OCI-LY7 (cell line): ENCODE results near the gene KCMF1. TPM values are rescaled to one million over a fixed set of nuclear protein-coding genes. Genes with fewer than 3 reads are reported as not detected.

Source experiments
- BruUV-seq: library from RNA; stranded (reverse); fragments of 400-500 nt; replicated peaks from 2 replicates; lab custom pipeline; 2021; lab: Mats Ljungman, UMichigan
- CTCF ChIA-PET: fragments of 300-600 bp; sonication (Branson Sonifier 250); formaldehyde crosslinking; loops from one replicate; lab custom pipeline; 2022; ENCODE audit warnings: antibody characterized with exemption; ENCODE audit not compliant: unreplicated experiment; lab: Charles Lee
- POLR2A ChIA-PET: fragments of 300-600 bp; sonication (Branson Sonifier 250); formaldehyde crosslinking; loops from one replicate; lab custom pipeline; 2022; ENCODE audit warnings: antibody characterized with exemption; lab: Charles Lee
- DNase-seq: peaks from one replicate; pipeline ENCODE4 v3.0.0-alpha.2; 2015; ENCODE audit warnings: low spot score
- H2AFZ ChIP-seq: fragments of 200-600 bp; sonication (generic), shearing (Covaris generic); 2 replicates; pipeline ENCODE4 v1.6.1; 2014; ENCODE audit warnings: mild to moderate bottlenecking, antibody characterized with exemption, low read length, moderate library complexity
- H3K27ac ChIP-seq: fragments of 200-600 bp; sonication (generic); 2 replicates; pipeline ENCODE4 v1.5.1; 2014; ENCODE audit warnings: mixed run types, low read depth, mild to moderate bottlenecking, moderate library complexity, low read length, inconsistent platforms; ENCODE audit not compliant: poor library complexity, severe bottlenecking
- H3K36me3 ChIP-seq: fragments of 200-600 bp; sonication (generic); 2 replicates; pipeline ENCODE4 v1.6.1; 2014; ENCODE audit warnings: mild to moderate bottlenecking, antibody characterized with exemption, low read length, moderate library complexity, mixed read lengths; ENCODE audit not compliant: insufficient read depth
- H3K4me1 ChIP-seq: fragments of 200-600 bp; sonication (generic); 2 replicates; pipeline ENCODE4 v1.5.1; 2014; ENCODE audit warnings: mild to moderate bottlenecking, low read length; ENCODE audit not compliant: insufficient read depth, poor library complexity, severe bottlenecking
- H3K4me2 ChIP-seq: fragments of 200-600 bp; sonication (generic); 2 replicates; pipeline ENCODE4 v1.6.1; 2014; ENCODE audit warnings: mild to moderate bottlenecking, low read length
- H3K4me3 ChIP-seq: fragments of 200-600 bp; sonication (generic); 2 replicates; pipeline ENCODE4 v1.5.1; 2014; ENCODE audit warnings: mild to moderate bottlenecking, low read depth, low read length; ENCODE audit not compliant: poor library complexity, severe bottlenecking
- H3K79me2 ChIP-seq: fragments of 200-600 bp; sonication (generic); 2 replicates; pipeline ENCODE4 v1.6.1; 2016; ENCODE audit warnings: low read depth, mild to moderate bottlenecking, low read length, moderate library complexity, mixed read lengths; ENCODE audit not compliant: insufficient read depth
- H3K9me2 ChIP-seq: fragments of 200-600 bp; sonication (generic); 2 replicates; pipeline ENCODE4 v1.6.1; 2016; ENCODE audit warnings: mild to moderate bottlenecking, low read length, mixed read lengths; ENCODE audit not compliant: insufficient read depth
- H3K9me3 ChIP-seq: fragments of 200-600 bp; sonication (generic); 2 replicates; pipeline ENCODE4 v1.6.1; 2014; ENCODE audit warnings: mild to moderate bottlenecking, mixed run types, low read length, mixed read lengths
- H4K20me1 ChIP-seq: fragments of 200-600 bp; sonication (generic); 2 replicates; pipeline ENCODE4 v1.6.1; 2014; ENCODE audit warnings: mild to moderate bottlenecking, antibody characterized with exemption, low read length, moderate library complexity, mixed read lengths; ENCODE audit not compliant: insufficient read depth
- CTCF ChIP-seq: fragments of 200-600 bp; sonication (generic); conservative IDR thresholded peaks from 2 replicates; pipeline ENCODE4 v1.5.1; 2014; ENCODE audit warnings: mild to moderate bottlenecking, antibody characterized with exemption, low read length, moderate library complexity, mixed read lengths
- EZH2phosphoT487 ChIP-seq: fragments of 200-600 bp; sonication (generic); IDR thresholded peaks from 2 replicates; pipeline ENCODE4 v1.6.1; 2018; ENCODE audit warnings: low read depth, borderline replicate concordance, mild to moderate bottlenecking, mixed run types, antibody characterized with exemption, low read length, moderate library complexity, mixed read lengths
- intact Hi-C: fragments of 100-400 bp; cut with micrococcal nuclease; formaldehyde crosslinking; loops from one replicate; pipeline ENCODE4 v1.10.0; 2022; ENCODE audit not compliant: unreplicated experiment
- total RNA-seq, 2 experiments: library from RNA; depleted of rRNA in 1 of 2; stranded (reverse); fragments of >200 nt in 1 of 2; shearing (Covaris generic) in 1 of 2; gene quantifications; 2 replicates each; pipeline ENCODE4 v1.2.3, GENCODE V29; 2014 to 2022

Gene KCMF1
- total RNA-seq, 2 experiments from 2014 or later = 42.2 to 95.1 TPM

GRCh38 chr2:84972207-84972783, 1.3 kb downstream of the KCMF1 start:
- no peak for DNase-seq
- TF ChIP-seq EZH2phosphoT487 = no peak
- H3K9me3 ChIP-seq = no peaks in the 10 kb centered on the region
- CTCF ChIA-PET = interaction anchor here (1.2 kb wide), 1 partner anchor 26 kb away, joined by 3 read pairs; no protein-coding TSS in a partner anchor
- BruUV-seq = no TSS peak
- POLR2A ChIA-PET = interaction anchor here (0.7 to 6.9 kb wide), 6 partner anchors 13 to 47 kb away, joined by 3 to 107 read pairs (median 3); no protein-coding TSS in a partner anchor
- intact Hi-C loops = no loop called here
- no peaks in the 10 kb centered on the region for H3K9me2 ChIP-seq
- peaks cover 22% of the 10 kb centered on the region for H3K4me1 ChIP-seq
- peaks cover 22% of the 10 kb centered on the region for H3K36me3 ChIP-seq
- H2AFZ ChIP-seq = no peak overlapping the region
- H3K4me3 ChIP-seq = peak overlapping the region; percentile 77
- H3K79me2 ChIP-seq = peaks cover 83% of the 10 kb centered on the region
- peaks cover 26% of the 10 kb centered on the region for H4K20me1 ChIP-seq
- H3K27ac ChIP-seq = peak overlapping the region; percentile 81
- H3K4me2 ChIP-seq = peak overlapping the region; percentile 91

- BruUV-seq = no TSS peak
- H3K4me2 ChIP-seq = peak overlapping the region; percentile 91
- peaks cover 30% of the 10 kb centered on the region for H4K20me1 ChIP-seq
- no peak overlapping the region for H2AFZ ChIP-seq
- H3K36me3 ChIP-seq = peaks cover 26% of the 10 kb centered on the region
- DNase-seq = no peak
- TF ChIP-seq CTCF (no peak), EZH2phosphoT487 (no peak)
- ChIA-PET CTCF (no interaction called here), POLR2A (interaction anchor here (0.7 to 6.9 kb wide), 6 partner anchors 13 to 41 kb away, joined by 3 to 107 read pairs (median 3); no protein-coding TSS in a partner anchor)
- H3K9me3 ChIP-seq = no peaks in the 10 kb centered on the region
- no peaks in the 10 kb centered on the region for H3K9me2 ChIP-seq
- intact Hi-C loops = no loop called here
- H3K4me3 ChIP-seq = peak overlapping the region; percentile 77
- peaks cover 21% of the 10 kb centered on the region for H3K4me1 ChIP-seq
- peaks cover 86% of the 10 kb centered on the region for H3K79me2 ChIP-seq
- peak overlapping the region; percentile 81 for H3K27ac ChIP-seq
Measured at GRCh38 chr2:84972932-84973331, 2.0 kb downstream of the KCMF1 start.

GRCh38 chr2:84980263-84980983, 9.5 kb downstream of the KCMF1 start:
- Histone ChIP-seq H3K4me1 (peaks cover 9% of the 10 kb centered on the region), H3K36me3 (peaks cover 41% of the 10 kb centered on the region), H3K9me3 (no peaks in the 10 kb centered on the region), H3K79me2 (peaks cover 100% of the 10 kb centered on the region), H3K9me2 (no peaks in the 10 kb centered on the region), H2AFZ (no peak overlapping the region), H3K4me2 (no peak overlapping the region), H4K20me1 (peaks cover 40% of the 10 kb centered on the region), H3K4me3 (no peak overlapping the region), H3K27ac (no peak overlapping the region)
- ChIA-PET CTCF (no interaction called here), POLR2A (interaction anchor here (0.7 to 1.5 kb wide), 2 partner anchors 20 to 91 kb away, joined by 3 read pairs; no protein-coding TSS in a partner anchor)
- DNase-seq = no peak
- TF ChIP-seq CTCF = no peak
- TF ChIP-seq EZH2phosphoT487 = no peak
- no TSS peak for BruUV-seq
- intact Hi-C loops = no loop called here
